Measurements from ENCODE around the gene MVB12B.

DNA sequence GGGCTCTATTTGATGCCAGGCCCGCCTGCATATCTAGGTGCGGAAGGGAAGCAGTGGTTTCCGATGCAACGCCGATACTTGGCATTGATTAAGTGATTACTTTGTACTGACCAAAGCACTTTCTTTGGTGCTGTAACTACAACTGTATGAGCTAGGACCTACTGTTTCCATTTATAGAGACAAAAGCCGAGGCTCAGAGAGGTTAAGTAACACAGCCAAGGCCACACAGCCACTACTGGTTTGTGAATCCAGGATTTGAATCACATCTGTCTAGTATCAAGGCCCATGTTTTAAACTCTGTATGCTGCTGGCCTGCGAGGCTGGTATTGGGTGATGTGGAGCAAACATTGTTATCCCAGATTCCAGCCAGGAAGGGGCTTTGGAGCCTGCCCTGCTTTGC lies 41.4 kb downstream of the MVB12B start:
- TF ChIP-seq POLR2AphosphoS5 (IDR thresholded peaks at IDR 0.05; ENCODE audit: borderline replicate concordance, low read depth, low read length) (no peak), EZH2 (IDR thresholded peaks at IDR 0.05) (no peak)
